Left cardiac atrium (tissue), 2 donors: ENCODE data around the gene CEACAM4. TPM values are rescaled to one million over a fixed set of nuclear protein-coding genes. Genes with fewer than 3 reads are reported as not detected.

Source experiments
- total RNA-seq, 2 donors: library from RNA; stranded (reverse); fragmentation: NEBNext Ultra II Directional; extraction: Animal tissue kit (Norgen Biotek cat#: 25700); gene quantifications; one replicate each; pipeline ENCODE4 v1.2.1, GENCODE V29; 2021
- donor health status: DM: no; HTN: yes; CAD: no; lungs with severe emphysema.
- donor health status: DM: yes; HTN: yes; CAD: no.

The CEACAM4 gene
- total RNA-seq, 2 donors from 2014 or later: 0.84 to 0.91 TPM

Other genes with a start within 250 kb of the CEACAM4 start
- gene EXOSC5, start 229.7 kb downstream of the CEACAM4 start, total RNA-seq: 10 to 100 TPM in 1 of 2 donors, 1 to 10 TPM in 1; 8.1 to 13.4 TPM
- gene BCKDHA, start 229.3 kb downstream of the CEACAM4 start, total RNA-seq: 10 to 100 TPM; 24.0 to 31.4 TPM
- gene B3GNT8, start 199.7 kb downstream of the CEACAM4 start, total RNA-seq: 1 to 10 TPM; 1.4 to 3.2 TPM
- 10 to 100 TPM; 59.0 to 67.6 TPM for gene DMAC2, start 187.2 kb downstream of the CEACAM4 start, total RNA-seq
- not detected for gene ERICH4, start 183.9 kb downstream of the CEACAM4 start, total RNA-seq
- gene CEACAM21, start 50.9 kb downstream of the CEACAM4 start, total RNA-seq: 1 to 10 TPM in 1 of 2 donors, under 1 TPM in 1; 0.89 to 1.2 TPM
- not detected for gene CEACAM7, start 61.2 kb upstream of the CEACAM4 start, total RNA-seq
- gene CEACAM5, start 81.6 kb upstream of the CEACAM4 start, total RNA-seq: not detected
- under 1 TPM in 1 of 2 donors, not detected in 1; 0.08 TPM for gene CEACAM6, start 128.5 kb upstream of the CEACAM4 start, total RNA-seq
- gene CEACAM3, start 169.5 kb upstream of the CEACAM4 start, total RNA-seq: under 1 TPM; 0.29 to 0.60 TPM
- not detected for gene LYPD4, start 217.6 kb upstream of the CEACAM4 start, total RNA-seq
- gene DMRTC2, start 218.0 kb upstream of the CEACAM4 start, total RNA-seq: not detected
- gene RPS19, start 233.2 kb upstream of the CEACAM4 start, total RNA-seq: 100 to 1,000 TPM; 811 to 841 TPM